HFF-Myc (cell line): ENCODE results near the gene MTG1.

Experiments used
- DNase-seq: peaks from one replicate; pipeline ENCODE4 v3.0.0-alpha.2; 2011; ENCODE audit warnings: low read depth; ENCODE audit errors: extremely low read depth
- H3K4me3 ChIP-seq: replicated peaks from 2 replicates; pipeline ENCODE4 v1.5.1; 2011; ENCODE audit warnings: low read depth, mild to moderate bottlenecking, control low read depth, low read length
- CTCF ChIP-seq: IDR thresholded peaks from 2 replicates; pipeline ENCODE4 v1.5.1; 2012; ENCODE audit warnings: mild to moderate bottlenecking, low read depth, low read length, control low read depth; ENCODE audit errors: missing control alignments

MTG1 gene

GRCh38 chr10:133401981-133402725, 8.2 kb downstream of the MTG1 start:
- no peak for TF ChIP-seq CTCF
- DNase-seq: no peak
- H3K4me3 ChIP-seq: no peak overlapping the region

GRCh38 chr10:133403359-133403758, 9.4 kb downstream of the MTG1 start:
- no peak overlapping the region for H3K4me3 ChIP-seq
- TF ChIP-seq CTCF: no peak
- DNase-seq: no peak

- no peak for DNase-seq
- H3K4me3 ChIP-seq: no peak overlapping the region
- no peak for TF ChIP-seq CTCF
These were observed 9.8 kb downstream of the MTG1 start for GRCh38 chr10:133403784-133404183.

GRCh38 chr10:133405272-133405671, 11.3 kb downstream of the MTG1 start:
- TF ChIP-seq CTCF: no peak
- DNase-seq: no peak
- no peak overlapping the region for H3K4me3 ChIP-seq

- no peak for DNase-seq
- H3K4me3 ChIP-seq: no peak overlapping the region
- no peak for TF ChIP-seq CTCF
These were observed 12.0 kb downstream of the MTG1 start for GRCh38 chr10:133405844-133406527.

GRCh38 chr10:133411523-133412380, 17.8 kb downstream of the MTG1 start:
- no peak for DNase-seq
- no peak for TF ChIP-seq CTCF
- H3K4me3 ChIP-seq: no peak overlapping the region
